Hepatocyte (in vitro differentiated cells): ENCODE results near the gene DCBLD1.

ENCODE experiments used
- EZH2 ChIP-seq: fragments of 200-600 bp; sonication (generic); IDR thresholded peaks from 2 replicates; pipeline ENCODE4 v1.6.1; 2016; ENCODE audit warnings: antibody characterized with exemption, mild to moderate bottlenecking, borderline replicate concordance
- EZH2phosphoT487 ChIP-seq: fragments of 200-600 bp; sonication (generic); IDR thresholded peaks from one replicate; pipeline ENCODE4 v1.6.1; 2018; ENCODE audit warnings: antibody characterized with exemption, mild to moderate bottlenecking, low read depth, moderate library complexity; ENCODE audit not compliant: unreplicated experiment, severe bottlenecking
- TF ChIP-seq, protein P1 (sequence below): fragments of 200-600 bp; sonication (generic); IDR thresholded peaks from 2 replicates; pipeline ENCODE4 v1.5.1; 2016; ENCODE audit warnings: antibody characterized with exemption, mild to moderate bottlenecking; ENCODE audit not compliant: poor library complexity

- TF ChIP-seq, protein P1, sequence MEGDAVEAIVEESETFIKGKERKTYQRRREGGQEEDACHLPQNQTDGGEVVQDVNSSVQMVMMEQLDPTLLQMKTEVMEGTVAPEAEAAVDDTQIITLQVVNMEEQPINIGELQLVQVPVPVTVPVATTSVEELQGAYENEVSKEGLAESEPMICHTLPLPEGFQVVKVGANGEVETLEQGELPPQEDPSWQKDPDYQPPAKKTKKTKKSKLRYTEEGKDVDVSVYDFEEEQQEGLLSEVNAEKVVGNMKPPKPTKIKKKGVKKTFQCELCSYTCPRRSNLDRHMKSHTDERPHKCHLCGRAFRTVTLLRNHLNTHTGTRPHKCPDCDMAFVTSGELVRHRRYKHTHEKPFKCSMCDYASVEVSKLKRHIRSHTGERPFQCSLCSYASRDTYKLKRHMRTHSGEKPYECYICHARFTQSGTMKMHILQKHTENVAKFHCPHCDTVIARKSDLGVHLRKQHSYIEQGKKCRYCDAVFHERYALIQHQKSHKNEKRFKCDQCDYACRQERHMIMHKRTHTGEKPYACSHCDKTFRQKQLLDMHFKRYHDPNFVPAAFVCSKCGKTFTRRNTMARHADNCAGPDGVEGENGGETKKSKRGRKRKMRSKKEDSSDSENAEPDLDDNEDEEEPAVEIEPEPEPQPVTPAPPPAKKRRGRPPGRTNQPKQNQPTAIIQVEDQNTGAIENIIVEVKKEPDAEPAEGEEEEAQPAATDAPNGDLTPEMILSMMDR: no peak
- TF ChIP-seq EZH2 (no peak), EZH2phosphoT487 (no peak)
These were observed 1.1 kb upstream of the DCBLD1 start for GRCh38 chr6:117481278-117481925.
